MM.1S (cell line): Measurements from ENCODE around the gene TTC9C.

Experiments used
- EZH2 ChIP-seq: fragments of 300-600 bp; sonication (generic); optimal IDR thresholded peaks from 2 replicates; pipeline ENCODE3; 2017; ENCODE audit warnings: low read depth, mild to moderate bottlenecking, antibody characterized with exemption, low read length, mixed read lengths
- EZH2phosphoT487 ChIP-seq: fragments of 300-600 bp; sonication (generic); IDR thresholded peaks from 2 replicates; pipeline ENCODE4 v1.6.1; 2018; ENCODE audit warnings: antibody characterized with exemption, low read length
- TF ChIP-seq, protein P1 (sequence below): fragments of 300-600 bp; sonication (generic); IDR thresholded peaks from 2 replicates; pipeline ENCODE4 v1.5.1; 2016; ENCODE audit warnings: antibody characterized with exemption, low read length, mixed read lengths

DNA sequence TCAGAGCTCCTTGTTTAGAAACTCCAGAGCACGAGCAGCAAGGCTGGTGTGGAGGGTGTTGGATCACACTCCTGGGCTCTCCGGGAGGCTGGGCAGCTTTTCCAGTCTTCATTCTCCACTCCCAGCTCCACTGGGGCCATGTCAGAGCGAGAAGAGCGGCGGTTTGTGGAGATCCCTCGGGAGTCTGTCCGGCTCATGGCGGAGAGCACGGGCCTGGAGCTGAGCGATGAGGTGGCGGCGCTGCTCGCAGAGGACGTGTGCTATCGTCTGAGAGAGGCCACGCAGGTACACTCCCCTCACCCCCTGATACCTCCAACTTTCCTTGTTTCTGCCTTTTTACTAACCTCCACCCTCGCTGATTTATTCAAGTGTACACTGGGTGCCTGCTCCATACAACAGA, 47.4 kb downstream of the TTC9C start:
- TF ChIP-seq, protein P1, sequence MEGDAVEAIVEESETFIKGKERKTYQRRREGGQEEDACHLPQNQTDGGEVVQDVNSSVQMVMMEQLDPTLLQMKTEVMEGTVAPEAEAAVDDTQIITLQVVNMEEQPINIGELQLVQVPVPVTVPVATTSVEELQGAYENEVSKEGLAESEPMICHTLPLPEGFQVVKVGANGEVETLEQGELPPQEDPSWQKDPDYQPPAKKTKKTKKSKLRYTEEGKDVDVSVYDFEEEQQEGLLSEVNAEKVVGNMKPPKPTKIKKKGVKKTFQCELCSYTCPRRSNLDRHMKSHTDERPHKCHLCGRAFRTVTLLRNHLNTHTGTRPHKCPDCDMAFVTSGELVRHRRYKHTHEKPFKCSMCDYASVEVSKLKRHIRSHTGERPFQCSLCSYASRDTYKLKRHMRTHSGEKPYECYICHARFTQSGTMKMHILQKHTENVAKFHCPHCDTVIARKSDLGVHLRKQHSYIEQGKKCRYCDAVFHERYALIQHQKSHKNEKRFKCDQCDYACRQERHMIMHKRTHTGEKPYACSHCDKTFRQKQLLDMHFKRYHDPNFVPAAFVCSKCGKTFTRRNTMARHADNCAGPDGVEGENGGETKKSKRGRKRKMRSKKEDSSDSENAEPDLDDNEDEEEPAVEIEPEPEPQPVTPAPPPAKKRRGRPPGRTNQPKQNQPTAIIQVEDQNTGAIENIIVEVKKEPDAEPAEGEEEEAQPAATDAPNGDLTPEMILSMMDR, result no peak
- TF ChIP-seq EZH2 (no peak), EZH2phosphoT487 (no peak)
